ENCODE data around the gene KCNC1.

Gene KCNC1

DNA sequence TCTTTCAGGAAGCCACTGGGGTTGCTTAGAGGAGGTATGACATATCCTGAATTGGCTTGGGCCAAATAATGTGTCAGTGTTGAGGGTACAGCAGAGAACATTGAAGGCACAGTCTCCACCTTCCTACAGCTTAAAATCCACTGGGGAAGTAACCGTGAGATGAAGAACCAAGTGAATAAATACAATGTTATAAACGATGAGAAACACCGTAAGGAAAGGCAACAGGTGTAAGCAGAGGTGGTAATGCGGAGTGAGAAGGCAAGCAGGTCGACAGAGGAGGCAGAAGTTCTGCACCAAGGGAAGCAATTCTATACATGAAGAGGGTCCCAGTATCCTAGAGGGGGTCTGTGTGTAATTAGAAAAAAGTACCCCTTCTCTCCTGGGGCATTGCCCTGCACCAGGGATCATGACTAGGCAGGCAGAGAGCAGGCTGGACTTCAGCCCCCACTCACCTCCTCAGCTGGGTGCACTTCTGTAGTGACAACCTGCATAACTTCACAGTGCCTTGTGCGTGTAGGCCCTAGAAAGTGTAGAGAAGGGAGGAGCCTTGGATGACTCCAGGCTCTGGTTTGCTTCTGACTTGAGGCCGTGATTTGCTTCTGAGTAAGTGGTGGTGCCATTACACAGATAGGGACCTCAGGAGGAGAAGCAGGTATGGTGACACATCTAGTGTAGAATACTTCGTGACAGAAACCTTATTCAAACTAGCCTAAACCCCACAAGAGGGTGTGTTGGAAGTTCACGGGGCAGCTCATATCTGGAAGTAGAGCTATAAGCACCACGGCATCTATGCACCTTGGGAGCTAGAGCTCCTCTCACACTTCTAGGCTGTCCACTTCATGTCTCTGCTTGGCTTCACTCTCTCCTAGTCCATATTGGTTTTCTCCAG, 10.3 kb upstream of the KCNC1 start:
- no peak for DNase-seq (ENCODE audit: low read depth)
- no peak overlapping the region for H3K4me3 ChIP-seq (ENCODE audit: control insufficient read depth, low read depth, low read length)
- TF ChIP-seq, protein P1, sequence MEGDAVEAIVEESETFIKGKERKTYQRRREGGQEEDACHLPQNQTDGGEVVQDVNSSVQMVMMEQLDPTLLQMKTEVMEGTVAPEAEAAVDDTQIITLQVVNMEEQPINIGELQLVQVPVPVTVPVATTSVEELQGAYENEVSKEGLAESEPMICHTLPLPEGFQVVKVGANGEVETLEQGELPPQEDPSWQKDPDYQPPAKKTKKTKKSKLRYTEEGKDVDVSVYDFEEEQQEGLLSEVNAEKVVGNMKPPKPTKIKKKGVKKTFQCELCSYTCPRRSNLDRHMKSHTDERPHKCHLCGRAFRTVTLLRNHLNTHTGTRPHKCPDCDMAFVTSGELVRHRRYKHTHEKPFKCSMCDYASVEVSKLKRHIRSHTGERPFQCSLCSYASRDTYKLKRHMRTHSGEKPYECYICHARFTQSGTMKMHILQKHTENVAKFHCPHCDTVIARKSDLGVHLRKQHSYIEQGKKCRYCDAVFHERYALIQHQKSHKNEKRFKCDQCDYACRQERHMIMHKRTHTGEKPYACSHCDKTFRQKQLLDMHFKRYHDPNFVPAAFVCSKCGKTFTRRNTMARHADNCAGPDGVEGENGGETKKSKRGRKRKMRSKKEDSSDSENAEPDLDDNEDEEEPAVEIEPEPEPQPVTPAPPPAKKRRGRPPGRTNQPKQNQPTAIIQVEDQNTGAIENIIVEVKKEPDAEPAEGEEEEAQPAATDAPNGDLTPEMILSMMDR (IDR thresholded peaks at IDR 0.05; ENCODE audit: control insufficient read depth, insufficient read depth, low read depth, low read length, missing control alignments), result no peak

DNA sequence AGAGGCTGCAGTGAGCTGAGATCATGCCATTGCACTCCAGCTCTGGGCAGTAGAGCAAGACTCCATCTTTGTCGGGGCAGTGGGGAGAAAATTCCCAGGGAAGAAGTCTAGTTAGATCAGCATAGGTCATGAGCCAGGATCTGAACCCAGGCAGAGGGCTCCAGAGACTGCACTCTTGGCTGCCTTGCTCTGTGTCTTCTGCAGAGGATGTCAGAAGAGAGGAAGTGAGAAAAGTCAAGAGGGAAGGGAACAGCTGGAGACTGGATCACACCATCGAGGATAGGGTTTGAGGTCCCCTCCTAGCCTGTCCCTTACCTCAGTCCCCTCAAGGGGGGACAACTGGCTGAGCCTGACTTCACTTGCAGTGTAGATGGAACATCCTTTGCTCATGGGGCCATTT, 9.4 kb upstream of the KCNC1 start:
- TF ChIP-seq, protein P1 (IDR thresholded peaks at IDR 0.05; ENCODE audit: control insufficient read depth, insufficient read depth, low read depth, low read length, missing control alignments), result no peak
- no peak for DNase-seq (ENCODE audit: low read depth)
- no peak overlapping the region for H3K4me3 ChIP-seq (ENCODE audit: control insufficient read depth, low read depth, low read length)

DNA sequence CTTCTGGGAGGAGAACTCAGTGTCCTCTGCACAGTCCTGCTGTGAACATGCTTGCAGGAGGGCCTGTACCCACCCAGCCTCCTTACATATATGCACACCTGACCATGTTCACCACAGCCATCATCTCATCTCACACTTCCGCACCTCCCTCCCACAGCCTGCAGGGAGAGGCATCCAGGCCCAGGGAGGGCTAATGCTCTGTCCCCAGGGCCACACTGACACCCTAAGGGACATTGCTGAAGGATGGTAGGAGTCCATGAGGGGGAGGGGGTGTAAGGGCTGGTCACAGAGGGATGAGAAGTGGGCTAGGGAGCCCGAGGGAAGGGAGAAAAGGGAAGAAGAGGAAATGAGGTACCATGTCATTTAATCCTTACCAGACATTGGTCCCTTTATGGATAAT, 4.4 kb upstream of the KCNC1 start:
- H3K4me3 ChIP-seq (ENCODE audit: control insufficient read depth, low read depth, low read length), result no peak overlapping the region
- no peak for DNase-seq (ENCODE audit: low read depth)
- TF ChIP-seq, protein P1 (IDR thresholded peaks at IDR 0.05; ENCODE audit: control insufficient read depth, insufficient read depth, low read depth, low read length, missing control alignments), result no peak

DNA sequence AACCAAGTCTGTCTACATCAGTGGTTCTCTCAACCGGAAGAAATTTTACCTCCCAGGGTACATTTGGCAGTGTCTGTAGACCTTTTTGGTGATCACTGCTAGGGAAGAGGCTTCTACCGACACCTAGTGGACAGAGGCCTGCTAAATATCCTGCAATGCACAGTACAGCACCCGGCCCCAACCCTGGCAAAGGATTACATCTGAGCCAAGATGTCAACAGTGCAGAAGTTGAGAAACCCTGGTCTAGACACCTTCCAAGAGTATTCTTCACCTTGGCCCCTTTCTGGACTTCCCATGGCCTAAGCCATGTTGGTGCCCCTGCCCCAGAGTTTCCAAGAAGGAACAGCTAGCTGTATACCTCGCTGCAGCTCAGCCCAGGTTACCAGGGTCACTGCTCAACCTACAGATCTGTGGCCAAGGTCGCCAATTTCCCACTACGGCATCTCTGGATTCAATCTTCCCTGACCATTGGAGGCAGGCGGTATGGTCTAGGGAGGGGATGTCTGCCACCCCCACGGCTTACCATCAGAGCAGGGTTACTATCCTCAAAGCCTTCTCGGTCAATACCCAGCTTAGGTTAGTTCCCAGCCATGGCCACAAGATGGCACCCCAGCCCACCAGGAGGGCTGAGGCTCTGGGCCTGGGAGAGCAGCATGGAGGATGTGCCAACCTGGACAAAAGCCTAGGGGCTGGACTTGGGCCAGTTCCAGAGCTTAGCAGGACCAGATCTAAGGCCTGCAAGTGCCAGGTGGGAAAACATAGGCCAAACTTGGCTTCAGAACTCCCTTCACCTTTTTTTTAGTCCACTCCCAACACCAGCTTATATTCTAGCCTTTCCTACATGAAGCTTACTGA, 3.7 kb upstream of the KCNC1 start:
- H3K4me3 ChIP-seq (ENCODE audit: control insufficient read depth, low read depth, low read length), result no peak overlapping the region
- TF ChIP-seq, protein P1 (IDR thresholded peaks at IDR 0.05; ENCODE audit: control insufficient read depth, insufficient read depth, low read depth, low read length, missing control alignments), result peak; percentile 94
- DNase-seq (ENCODE audit: low read depth), result peak; percentile 32

DNA sequence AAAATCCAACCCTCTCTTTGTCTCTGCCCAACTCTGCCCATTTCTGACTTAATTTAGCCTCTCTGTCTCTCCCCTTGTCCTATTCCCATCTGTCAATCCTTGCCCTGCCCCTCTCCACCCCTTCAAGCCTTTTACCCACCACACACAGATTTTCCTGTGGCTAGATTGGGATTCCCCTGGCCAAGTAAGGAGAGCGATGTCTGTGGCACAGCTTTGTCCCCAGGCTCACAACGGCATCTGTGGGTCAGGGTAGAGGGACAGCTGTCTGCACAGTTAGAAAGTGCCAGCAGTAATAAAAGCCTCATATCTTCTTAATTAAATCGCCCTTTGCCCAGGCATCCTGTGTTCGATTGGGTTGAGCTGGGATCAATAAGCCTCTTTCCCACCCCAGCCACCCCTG, 1.3 kb upstream of the KCNC1 start:
- H3K4me3 ChIP-seq (ENCODE audit: control insufficient read depth, low read depth, low read length), result no peak overlapping the region
- no peak for DNase-seq (ENCODE audit: low read depth)
- TF ChIP-seq, protein P1 (IDR thresholded peaks at IDR 0.05; ENCODE audit: control insufficient read depth, insufficient read depth, low read depth, low read length, missing control alignments), result no peak

DNA sequence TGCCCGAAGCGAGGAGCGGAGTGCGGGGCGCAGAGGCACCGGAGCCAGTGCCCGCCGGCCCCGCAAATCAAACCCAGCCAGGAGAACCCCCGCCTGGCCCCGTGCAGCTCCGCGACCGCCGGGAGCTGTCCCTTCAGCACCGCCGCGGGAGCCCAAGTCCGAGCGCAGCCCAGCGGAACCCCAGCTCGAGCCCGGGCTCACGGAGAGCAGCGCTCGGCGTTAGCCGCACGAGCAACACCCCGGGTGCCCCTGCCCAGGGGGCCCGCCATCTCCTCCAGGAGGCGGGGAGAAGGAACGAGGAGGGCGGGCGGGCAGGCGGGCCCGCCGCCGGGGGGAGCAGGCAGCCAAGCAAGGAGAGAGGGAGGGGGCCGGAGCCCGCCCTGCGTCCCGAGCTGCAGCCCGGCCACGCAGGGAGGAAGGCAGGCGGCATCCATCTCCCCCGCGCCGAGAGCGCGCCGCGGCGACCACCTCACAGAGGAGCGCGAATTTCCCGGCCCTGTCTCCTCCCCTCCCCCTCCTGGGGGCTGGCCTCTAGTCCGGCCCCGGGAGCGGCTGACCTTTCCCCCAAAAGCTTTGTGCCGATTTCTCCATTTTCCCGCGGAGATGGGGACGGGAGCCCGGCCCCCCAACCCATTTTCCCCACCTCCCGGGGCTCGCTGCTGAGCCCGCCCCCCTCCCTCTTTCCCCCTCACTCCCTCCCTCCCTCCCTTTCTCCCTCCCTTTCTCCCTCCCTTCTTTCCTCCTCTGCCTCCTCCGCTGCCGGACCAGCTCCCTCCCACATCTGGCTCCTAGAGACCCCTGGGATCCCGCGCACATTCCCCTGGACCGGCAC, 621 bp downstream of the KCNC1 start:
- DNase-seq (ENCODE audit: low read depth), result peak; percentile 2
- TF ChIP-seq, protein P1 (IDR thresholded peaks at IDR 0.05; ENCODE audit: control insufficient read depth, insufficient read depth, low read depth, low read length, missing control alignments), result no peak
- H3K4me3 ChIP-seq (ENCODE audit: control insufficient read depth, low read depth, low read length), result no peak overlapping the region; the same call in 1 of the 2 replicates

All from AG09309 (cell line).